ENCODE data around the gene CDC42BPA. TPM values are rescaled to one million over a fixed set of nuclear protein-coding genes. Genes with fewer than 3 reads are reported as not detected.
A peak's percentile ranks its signal among the peaks of the same experiment; 100 is the strongest.

CDC42BPA gene
- total and polyA plus RNA-seq, 8 donors = 6.2 to 198 (median 64.5) TPM

- WGBS, 5 donors = 84 to 93% (median 91%) methylated on average over 13 to 21 of the region's 21 CpGs
- H3K27me3 ChIP-seq = no peaks in the 10 kb centered on the region
- no peak overlapping the region for H3K4me3 ChIP-seq
- H3K36me3 ChIP-seq = peaks cover 6 to 66% (median 54%) of the 10 kb centered on the region in 4 donors
- TF ChIP-seq POLR2AphosphoS5 (IDR thresholded peaks at IDR 0.05) (no peak), POLR2A (IDR thresholded peaks at IDR 0.05) (no peak), EP300 (IDR thresholded peaks at IDR 0.05) (no peak)
- TF ChIP-seq, protein P1, sequence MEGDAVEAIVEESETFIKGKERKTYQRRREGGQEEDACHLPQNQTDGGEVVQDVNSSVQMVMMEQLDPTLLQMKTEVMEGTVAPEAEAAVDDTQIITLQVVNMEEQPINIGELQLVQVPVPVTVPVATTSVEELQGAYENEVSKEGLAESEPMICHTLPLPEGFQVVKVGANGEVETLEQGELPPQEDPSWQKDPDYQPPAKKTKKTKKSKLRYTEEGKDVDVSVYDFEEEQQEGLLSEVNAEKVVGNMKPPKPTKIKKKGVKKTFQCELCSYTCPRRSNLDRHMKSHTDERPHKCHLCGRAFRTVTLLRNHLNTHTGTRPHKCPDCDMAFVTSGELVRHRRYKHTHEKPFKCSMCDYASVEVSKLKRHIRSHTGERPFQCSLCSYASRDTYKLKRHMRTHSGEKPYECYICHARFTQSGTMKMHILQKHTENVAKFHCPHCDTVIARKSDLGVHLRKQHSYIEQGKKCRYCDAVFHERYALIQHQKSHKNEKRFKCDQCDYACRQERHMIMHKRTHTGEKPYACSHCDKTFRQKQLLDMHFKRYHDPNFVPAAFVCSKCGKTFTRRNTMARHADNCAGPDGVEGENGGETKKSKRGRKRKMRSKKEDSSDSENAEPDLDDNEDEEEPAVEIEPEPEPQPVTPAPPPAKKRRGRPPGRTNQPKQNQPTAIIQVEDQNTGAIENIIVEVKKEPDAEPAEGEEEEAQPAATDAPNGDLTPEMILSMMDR (IDR thresholded peaks at IDR 0.05) = no peak
- intact Hi-C loops (cut with DNase I; ENCODE audit: low total_unique reads) = no loop called here
- DNase-seq = no peak
- H3K9me3 ChIP-seq = peaks cover 0 to under 1% (median 0%) of the 10 kb centered on the region in 4 donors
- H3K4me1 ChIP-seq = peaks cover 44 to 66% (median 58%) of the 10 kb centered on the region in 4 donors
- H3K27ac ChIP-seq = peak overlapping the region in 2 of 5 donors; percentile 8 to 52
Observed at GRCh38 chr1:226976978-226977642, 341.2 kb downstream of the CDC42BPA start.

DNA sequence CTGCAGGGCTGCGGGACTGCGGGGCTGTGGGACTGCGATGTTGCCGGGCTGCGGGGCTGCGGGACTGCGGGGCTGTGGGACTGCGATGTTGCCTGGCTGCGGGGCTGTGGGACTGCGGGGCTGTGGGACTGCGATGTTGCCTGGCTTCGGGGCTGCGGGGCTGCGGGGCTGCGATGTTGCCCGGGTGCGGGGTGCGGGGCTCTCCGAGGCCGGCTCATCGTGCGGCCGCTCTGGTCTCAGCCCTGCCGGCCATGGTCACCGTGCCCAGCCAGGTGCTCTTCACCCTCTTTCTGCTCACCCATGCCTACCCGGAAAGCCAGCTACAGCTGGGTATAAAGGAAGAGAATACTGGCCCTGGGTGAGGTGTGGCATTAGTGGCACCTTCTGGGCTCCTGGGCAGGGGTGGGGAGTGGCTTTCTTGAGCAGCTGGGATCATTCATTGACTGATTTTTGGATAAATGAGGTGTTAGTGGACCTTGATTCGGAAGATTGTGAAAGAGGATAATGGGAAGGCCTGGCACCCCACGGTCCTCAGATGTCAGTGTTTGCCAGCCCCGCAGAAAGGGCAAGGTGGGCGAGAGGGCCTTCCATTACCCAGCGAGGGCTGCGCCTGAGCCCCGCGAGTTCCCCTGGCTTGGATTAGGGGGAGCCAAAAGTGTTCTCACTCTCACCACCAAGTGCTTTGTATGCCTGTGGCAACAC is 341.9 kb downstream of the CDC42BPA start:
- WGBS, 5 donors = 90 to 96% (median 95%) methylated on average over 32 to 34 of the region's 34 CpGs
- no peak for DNase-seq
- TF ChIP-seq EP300 (IDR thresholded peaks at IDR 0.05) = no peak
- no peak for TF ChIP-seq POLR2AphosphoS5 (IDR thresholded peaks at IDR 0.05)
- TF ChIP-seq POLR2A (IDR thresholded peaks at IDR 0.05) = no peak
- TF ChIP-seq, protein P1 (IDR thresholded peaks at IDR 0.05) = no peak
- Histone ChIP-seq H3K27me3 (no peaks in the 10 kb centered on the region), H3K36me3 (peaks cover 6 to 66% (median 54%) of the 10 kb centered on the region in 4 donors), H3K9me3 (peaks cover 0 to 6% (median 2%) of the 10 kb centered on the region in 4 donors), H3K27ac (peak overlapping the region in 2 of 5 donors; percentile 8 to 52), H3K4me3 (no peak overlapping the region), H3K4me1 (peaks cover 44 to 69% (median 57%) of the 10 kb centered on the region in 4 donors)
- intact Hi-C loops (cut with DNase I; ENCODE audit: low total_unique reads) = no loop called here

DNA sequence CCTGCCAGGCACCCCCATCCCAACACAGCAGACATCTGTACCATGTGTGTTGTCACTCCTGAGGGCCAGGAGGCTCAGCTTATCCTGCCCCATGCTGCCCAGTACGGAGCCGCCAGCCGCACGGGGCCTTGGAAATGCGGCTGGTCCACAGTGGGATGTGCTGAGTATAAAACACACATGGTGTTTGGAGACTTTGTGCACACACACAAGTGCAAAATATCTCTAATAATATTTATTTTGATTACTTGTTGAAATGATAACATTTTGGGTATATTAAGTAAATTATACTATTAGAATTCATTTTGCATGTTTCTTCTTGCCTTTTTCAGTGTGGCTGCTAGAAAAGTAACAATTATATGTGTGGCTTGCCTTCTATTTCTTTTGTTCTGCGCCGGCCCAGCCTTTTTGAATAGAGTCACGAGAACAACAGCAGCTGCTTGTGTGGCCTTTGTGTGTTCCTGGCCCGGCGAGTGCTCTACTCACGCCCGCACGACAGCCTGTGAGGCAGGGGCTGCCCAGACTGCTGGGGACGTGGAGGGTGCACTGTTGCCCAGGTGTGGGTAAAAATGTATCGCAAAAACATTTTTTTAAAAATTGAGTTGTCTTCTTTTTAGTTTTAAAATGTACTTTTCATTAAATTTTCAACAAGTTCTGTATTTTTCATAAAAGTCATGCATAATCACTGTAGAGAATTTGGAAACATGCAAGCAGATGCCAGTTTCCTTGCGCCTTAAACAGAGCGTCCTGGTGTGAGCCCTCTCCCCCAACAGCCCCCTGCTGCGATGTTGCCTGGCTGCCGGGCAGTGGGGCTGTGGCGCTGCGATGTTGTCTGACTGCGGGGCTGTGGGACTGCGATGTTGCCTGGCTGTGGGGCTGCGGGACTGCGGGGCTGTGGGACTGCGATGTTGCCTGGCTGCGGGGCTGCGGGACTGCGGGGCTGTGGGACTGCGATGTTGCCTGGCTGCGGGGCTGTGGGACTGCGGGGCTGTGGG is 342.7 kb downstream of the CDC42BPA start:
- no peak for TF ChIP-seq POLR2AphosphoS5 (IDR thresholded peaks at IDR 0.05)
- TF ChIP-seq, protein P1 (IDR thresholded peaks at IDR 0.05) = no peak
- TF ChIP-seq POLR2A (IDR thresholded peaks at IDR 0.05) = no peak
- no peak for TF ChIP-seq EP300 (IDR thresholded peaks at IDR 0.05)
- intact Hi-C loops (cut with DNase I; ENCODE audit: low total_unique reads) = no loop called here
- Histone ChIP-seq H3K36me3 (peaks cover 6 to 66% (median 56%) of the 10 kb centered on the region in 4 donors), H3K27ac (peak overlapping the region in 4 of 5 donors; percentile 77 to 89 (median 86)), H3K9me3 (peaks cover 0 to 9% (median 2%) of the 10 kb centered on the region in 4 donors), H3K4me1 (peaks cover 36 to 61% (median 49%) of the 10 kb centered on the region in 4 donors), H3K4me3 (peak overlapping the region in 1 of 4 donors; percentile 22), H3K27me3 (no peaks in the 10 kb centered on the region)
- WGBS, 5 donors = 73 to 83% (median 78%) methylated on average over 25 to 29 of the region's 32 CpGs
- peak in 1 of 2 donors; percentile 55 for DNase-seq

Data from stomach (tissue), 9 donors.